ENCODE measurements around the gene IRAK1.

- TF ChIP-seq CTCF (IDR thresholded peaks at IDR 0.05) (no peak), POLR2A (IDR thresholded peaks at IDR 0.05) (no peak)
These were observed 20.2 kb downstream of the IRAK1 start for GRCh38 chrX:153999359-154000037.

Measured in body of pancreas (tissue), 4 donors.